Hepatocyte (in vitro differentiated cells): ENCODE measurements around the gene GP1BB. TPM values are rescaled to one million over a fixed set of nuclear protein-coding genes. Genes with fewer than 3 reads are reported as not detected.

Experiments
- DNase-seq: peaks from one replicate; pipeline ENCODE4 v3.0.0-alpha.2; 2016; ENCODE audit warnings: low spot score
- H2AFZ ChIP-seq: fragments of 200-600 bp; sonication (generic); 2 replicates; pipeline ENCODE4 v1.6.0; 2016; ENCODE audit warnings: antibody characterized with exemption, mild to moderate bottlenecking
- H3K27ac ChIP-seq: fragments of 200-600 bp; sonication (generic); 2 replicates; pipeline ENCODE4 v1.5.1; 2016; ENCODE audit warnings: mild to moderate bottlenecking
- H3K27me3 ChIP-seq: fragments of 200-600 bp; sonication (generic); 2 replicates; pipeline ENCODE4 v1.6.1; 2016
- H3K36me3 ChIP-seq: fragments of 200-600 bp; sonication (generic); replicated peaks from 2 replicates; pipeline ENCODE4 v1.5.1; 2016; ENCODE audit warnings: low read depth; ENCODE audit not compliant: insufficient read depth
- H3K4me1 ChIP-seq: fragments of 200-600 bp; sonication (generic); 2 replicates; pipeline ENCODE4 v1.5.1; 2016; ENCODE audit warnings: mild to moderate bottlenecking, moderate library complexity; ENCODE audit not compliant: insufficient read depth
- H3K4me2 ChIP-seq: fragments of 200-600 bp; sonication (generic); 2 replicates; pipeline ENCODE4 v1.6.0; 2016
- H3K4me3 ChIP-seq: fragments of 200-600 bp; sonication (generic); 2 replicates; pipeline ENCODE4 v1.5.1; 2016; ENCODE audit warnings: mild to moderate bottlenecking
- H3K79me2 ChIP-seq: fragments of 200-600 bp; sonication (generic); 2 replicates; pipeline ENCODE4 v1.6.0; 2017; ENCODE audit warnings: mild to moderate bottlenecking
- H3K9me2 ChIP-seq: fragments of 200-600 bp; sonication (generic); replicated peaks from 2 replicates; pipeline ENCODE4 v1.6.0; 2017; ENCODE audit warnings: mild to moderate bottlenecking; ENCODE audit not compliant: insufficient read depth
- H3K9me3 ChIP-seq: fragments of 200-600 bp; sonication (generic); 2 replicates; pipeline ENCODE4 v1.5.1; 2016; ENCODE audit warnings: low read depth, mild to moderate bottlenecking
- H4K20me1 ChIP-seq: fragments of 200-600 bp; sonication (generic); 2 replicates; pipeline ENCODE4 v1.6.0; 2016; ENCODE audit warnings: mild to moderate bottlenecking; ENCODE audit not compliant: insufficient read depth, poor library complexity, severe bottlenecking
- CTCF ChIP-seq: fragments of 200-600 bp; sonication (generic); IDR thresholded peaks from 2 replicates; pipeline ENCODE4 v1.5.1; 2016; ENCODE audit warnings: antibody characterized with exemption, mild to moderate bottlenecking; ENCODE audit not compliant: poor library complexity
- EZH2 ChIP-seq: fragments of 200-600 bp; sonication (generic); IDR thresholded peaks from 2 replicates; pipeline ENCODE4 v1.6.1; 2016; ENCODE audit warnings: antibody characterized with exemption, mild to moderate bottlenecking, borderline replicate concordance
- EZH2phosphoT487 ChIP-seq: fragments of 200-600 bp; sonication (generic); IDR thresholded peaks from one replicate; pipeline ENCODE4 v1.6.1; 2018; ENCODE audit warnings: antibody characterized with exemption, mild to moderate bottlenecking, low read depth, moderate library complexity; ENCODE audit not compliant: unreplicated experiment, severe bottlenecking
- WGBS: methylation state at CpG from one replicate; pipeline ENCODE4 v1.1.6; 2016; ENCODE audit warnings: low lambda C conversion rate; ENCODE audit errors: missing lambda C conversion rate; 5-methylcytosine and 5-hydroxymethylcytosine counted together
- polyA plus RNA-seq: library from polyadenylated mRNA; unstranded; fragments of >200 nt; fragmentation: Nextera tagmentation; extraction: Ambion mirVana; gene quantifications from 2 replicates; pipeline ENCODE4 v1.2.1, GENCODE V29; 2016
- total RNA-seq: library from RNA; depleted of rRNA; stranded (reverse); fragments of >200 nt; gene quantifications from 2 replicates; pipeline ENCODE4 v1.2.3, GENCODE V29; 2014

GP1BB gene
- total and polyA plus RNA-seq, 2 experiments from 2014 or later, result 2.5 to 2.8 TPM

DNA sequence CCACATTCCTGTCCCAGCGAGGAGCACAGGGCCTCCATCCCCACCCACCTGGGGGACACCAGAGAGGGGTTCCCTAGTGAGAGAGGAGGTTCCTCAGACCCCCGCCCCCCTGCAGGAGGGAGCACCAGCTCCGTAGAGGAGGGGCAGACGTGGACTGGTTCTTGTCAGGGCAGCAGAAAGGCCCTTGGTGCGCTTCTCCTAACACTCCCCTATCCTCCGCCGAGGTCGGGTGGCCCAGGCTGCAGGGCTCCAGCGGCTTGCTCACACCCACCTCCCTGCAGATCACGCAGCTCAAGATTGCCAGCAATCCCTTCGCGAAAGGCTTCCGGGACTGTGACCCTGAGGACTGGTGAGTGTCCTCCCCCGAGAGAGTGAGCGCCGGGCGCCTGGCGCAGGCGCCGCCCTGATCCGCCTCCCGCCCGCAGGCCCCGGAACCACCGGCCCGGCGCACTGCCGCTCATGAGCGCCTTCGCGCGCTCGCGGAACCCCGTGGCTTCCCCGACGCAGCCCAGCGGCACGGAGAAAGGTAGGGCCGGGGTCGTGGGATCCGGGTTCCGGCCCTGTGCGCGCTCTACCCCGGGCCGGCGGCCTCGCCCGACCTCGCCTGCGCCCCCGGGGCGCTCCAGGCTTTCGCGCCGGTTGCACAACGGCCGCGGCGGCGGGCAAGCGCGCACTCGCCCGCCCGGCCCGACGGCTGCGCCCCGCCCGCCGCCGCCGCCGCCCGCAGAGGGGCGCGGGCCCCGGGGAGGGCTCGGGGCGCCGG, 42.3 kb downstream of the GP1BB start:
- no peak overlapping the region for H3K4me3 ChIP-seq
- H2AFZ ChIP-seq, result no peak overlapping the region
- H3K4me2 ChIP-seq, result peak overlapping the region; percentile 73
- no peaks in the 10 kb centered on the region for H3K9me3 ChIP-seq
- H4K20me1 ChIP-seq, result no peaks in the 10 kb centered on the region
- TF ChIP-seq EZH2phosphoT487 (peak; percentile 59), CTCF (no peak), EZH2 (peak; percentile 70)
- H3K27ac ChIP-seq, result no peak overlapping the region
- DNase-seq, result no peak
- H3K9me2 ChIP-seq, result no peaks in the 10 kb centered on the region
- WGBS, result 2% methylated on average over 36 of the region's 83 CpGs
- H3K4me1 ChIP-seq, result no peaks in the 10 kb centered on the region
- H3K27me3 ChIP-seq, result peaks cover 93% of the 10 kb centered on the region
- no peaks in the 10 kb centered on the region for H3K79me2 ChIP-seq
- no peaks in the 10 kb centered on the region for H3K36me3 ChIP-seq

- Histone ChIP-seq H3K36me3 (no peaks in the 10 kb centered on the region), H4K20me1 (no peaks in the 10 kb centered on the region), H3K4me2 (peak overlapping the region; percentile 73), H3K9me3 (no peaks in the 10 kb centered on the region), H2AFZ (no peak overlapping the region), H3K9me2 (no peaks in the 10 kb centered on the region), H3K4me1 (no peaks in the 10 kb centered on the region), H3K4me3 (no peak overlapping the region), H3K27ac (no peak overlapping the region), H3K27me3 (peaks cover 97% of the 10 kb centered on the region), H3K79me2 (no peaks in the 10 kb centered on the region)
- WGBS, result 0% methylated on average over 8 of the region's 36 CpGs
- no peak for TF ChIP-seq CTCF
- TF ChIP-seq EZH2, result no peak
- no peak for TF ChIP-seq EZH2phosphoT487
- no peak for DNase-seq
Measured at GRCh38 chr22:19766240-19766510, 42.8 kb downstream of the GP1BB start.

DNA sequence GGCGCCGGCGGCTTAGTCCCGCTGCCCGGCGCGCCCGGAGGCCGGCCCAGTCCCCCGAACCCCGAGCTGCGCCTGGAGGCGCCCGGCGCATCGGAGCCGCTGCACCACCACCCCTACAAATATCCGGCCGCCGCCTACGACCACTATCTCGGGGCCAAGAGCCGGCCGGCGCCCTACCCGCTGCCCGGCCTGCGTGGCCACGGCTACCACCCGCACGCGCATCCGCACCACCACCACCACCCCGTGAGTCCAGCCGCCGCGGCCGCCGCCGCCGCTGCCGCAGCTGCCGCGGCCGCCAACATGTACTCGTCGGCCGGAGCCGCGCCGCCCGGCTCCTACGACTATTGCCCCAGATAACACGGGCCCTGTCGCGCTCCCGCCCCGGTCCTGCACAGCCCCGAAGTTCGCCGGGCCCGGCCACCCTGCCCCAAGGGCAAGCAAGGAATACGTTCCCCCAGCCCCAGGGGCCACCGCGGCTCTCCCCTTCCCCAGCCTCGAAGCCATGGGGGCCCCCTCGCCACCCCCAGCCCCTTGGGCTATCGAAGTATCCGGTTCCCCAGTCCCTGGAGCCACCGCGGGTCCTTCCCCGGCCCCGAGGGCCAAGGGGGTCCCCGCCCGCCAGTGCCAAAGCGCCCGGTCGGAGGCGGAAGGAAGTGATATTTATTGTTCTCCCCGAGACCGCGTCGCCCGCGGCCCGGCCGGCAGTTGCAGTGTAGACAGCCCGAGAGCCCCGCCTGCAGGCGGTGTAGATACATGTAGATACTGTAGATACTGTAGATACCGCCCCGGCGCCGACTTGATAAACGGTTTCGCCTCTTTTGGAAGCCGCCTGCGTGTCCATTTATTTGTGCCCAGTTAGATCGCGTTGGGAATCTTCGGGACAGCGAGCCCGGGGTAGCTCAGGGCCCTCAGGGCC, 43.4 kb downstream of the GP1BB start:
- Histone ChIP-seq H3K36me3 (no peaks in the 10 kb centered on the region), H3K9me3 (no peaks in the 10 kb centered on the region), H2AFZ (no peak overlapping the region), H3K27me3 (peaks cover 97% of the 10 kb centered on the region), H4K20me1 (no peaks in the 10 kb centered on the region), H3K4me3 (no peak overlapping the region), H3K4me2 (peak overlapping the region; percentile 73), H3K27ac (no peak overlapping the region), H3K4me1 (no peaks in the 10 kb centered on the region), H3K79me2 (no peaks in the 10 kb centered on the region), H3K9me2 (no peaks in the 10 kb centered on the region)
- TF ChIP-seq EZH2, result peak; percentile 100
- TF ChIP-seq EZH2phosphoT487, result peak; percentile 93
- peak; percentile 38 for TF ChIP-seq CTCF
- 5% methylated on average over 52 of the region's 103 CpGs for WGBS
- peak; percentile 47 for DNase-seq
